Daoy (cell line): ENCODE measurements around the gene TMPRSS13. TPM values are rescaled to one million over a fixed set of nuclear protein-coding genes. Genes with fewer than 3 reads are reported as not detected.

ENCODE experiments used
- DNase-seq: peaks from one replicate; pipeline ENCODE4 v3.0.0-alpha.2; 2015; ENCODE audit warnings: low read depth
- total RNA-seq: library from RNA; depleted of rRNA; stranded (reverse); fragments of >200 nt; shearing (Covaris generic); gene quantifications from 2 replicates; pipeline ENCODE4 v1.2.3, GENCODE V29; 2014

Gene TMPRSS13
- total RNA-seq, 1 experiment from 2014 or later: 0.06 TPM

DNA sequence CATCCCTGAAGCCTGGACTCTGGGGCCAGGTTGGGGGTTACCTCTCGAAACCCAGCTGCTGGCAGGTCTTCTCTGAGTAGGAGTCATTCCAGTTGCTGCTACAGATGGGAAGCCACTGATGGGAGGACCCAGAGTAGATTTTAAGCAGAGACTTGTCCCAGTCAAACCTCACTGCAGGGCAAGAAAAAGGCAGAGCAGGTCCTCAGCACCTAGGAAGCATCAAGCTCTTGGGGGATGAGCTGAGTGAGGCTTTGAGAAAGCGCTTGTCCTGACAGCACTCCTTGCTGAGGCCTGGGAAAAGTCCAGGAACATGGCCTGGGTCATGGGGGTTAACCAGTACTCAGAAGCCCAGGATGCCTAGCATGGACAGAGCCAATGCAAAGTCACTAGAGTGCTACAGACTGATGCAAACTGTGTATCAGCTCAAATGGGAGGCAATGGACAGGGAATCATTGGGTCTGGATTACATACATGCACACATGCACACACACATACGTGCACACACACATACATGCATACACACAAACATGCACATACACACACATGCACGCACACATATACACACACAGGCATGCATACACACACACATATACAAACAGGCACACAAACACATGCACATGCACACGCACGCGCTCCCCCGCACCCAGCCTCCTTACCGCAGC is 15.3 kb downstream of the TMPRSS13 start:
- no peak for DNase-seq

DNA sequence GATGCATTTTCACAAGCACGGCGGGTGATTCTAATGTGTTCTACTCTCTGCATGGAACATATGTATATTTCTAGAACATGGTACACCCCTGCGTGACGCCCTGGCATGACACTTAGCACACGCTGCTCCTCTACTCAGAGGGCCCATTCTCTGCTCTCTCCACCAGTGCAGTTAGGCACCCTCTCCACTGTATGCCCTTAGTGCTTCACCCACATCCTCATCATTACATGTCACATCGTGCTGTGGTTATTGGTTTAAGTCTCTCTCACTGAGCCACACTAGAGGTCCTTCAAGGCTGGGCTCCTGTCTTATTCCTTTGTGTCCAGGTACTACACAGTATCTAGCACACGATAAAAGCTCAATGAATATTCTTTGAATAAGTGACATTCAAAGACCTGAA is 16.7 kb downstream of the TMPRSS13 start:
- DNase-seq: no peak

DNA sequence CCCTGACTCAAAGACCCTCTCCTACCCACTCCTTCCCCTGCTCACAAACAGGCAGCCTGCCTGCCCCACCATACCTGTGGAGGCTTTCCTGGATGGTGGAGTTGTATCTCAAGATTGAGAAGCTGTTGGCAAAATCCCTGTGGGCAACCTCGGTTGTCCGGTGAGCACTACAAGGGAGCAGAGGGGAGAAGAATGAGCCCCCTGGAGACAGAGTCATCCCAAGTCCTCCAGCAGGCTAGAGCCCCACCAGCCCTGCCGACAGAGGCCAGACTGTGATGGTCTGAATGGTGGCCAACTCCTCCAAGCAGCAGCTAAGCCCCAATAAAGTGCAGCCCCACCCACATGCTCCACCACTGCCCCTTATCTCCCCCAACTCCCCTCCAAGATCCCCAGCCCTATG is 17.5 kb downstream of the TMPRSS13 start:
- DNase-seq: no peak

DNA sequence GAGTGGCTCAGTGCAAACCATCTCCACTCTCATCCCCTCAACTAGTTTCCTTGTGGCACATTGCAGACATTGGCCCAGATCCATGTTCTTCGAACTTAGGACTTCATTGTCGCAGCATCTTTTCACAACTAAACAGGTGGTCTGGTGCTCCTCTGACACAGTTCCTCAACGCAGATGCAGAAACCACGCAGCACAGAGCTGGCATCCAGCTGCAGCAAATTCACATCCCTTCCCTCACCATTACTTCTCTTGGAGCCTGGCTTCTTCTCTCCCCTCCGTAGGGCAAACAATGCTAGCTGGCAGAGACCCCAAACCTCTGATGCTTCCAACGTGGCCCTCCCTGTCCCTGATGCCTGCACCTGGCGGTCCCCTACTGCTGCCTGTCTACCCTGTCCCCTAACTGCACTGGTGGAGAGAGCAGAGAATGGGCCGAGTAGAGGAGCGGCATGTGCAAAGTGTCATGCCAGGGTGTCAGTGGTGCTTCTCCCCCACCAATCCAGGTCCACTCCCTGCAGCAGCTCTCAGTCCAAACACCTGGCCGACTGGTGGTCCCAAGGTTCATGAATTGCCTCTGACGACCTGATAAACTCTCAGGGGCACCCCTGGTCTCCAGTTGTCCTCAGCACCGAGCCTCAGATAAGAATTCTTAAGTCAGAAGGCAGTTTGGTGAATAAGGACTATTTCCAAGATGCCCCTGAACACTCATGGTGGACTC is 18.1 kb downstream of the TMPRSS13 start:
- DNase-seq: no peak

DNA sequence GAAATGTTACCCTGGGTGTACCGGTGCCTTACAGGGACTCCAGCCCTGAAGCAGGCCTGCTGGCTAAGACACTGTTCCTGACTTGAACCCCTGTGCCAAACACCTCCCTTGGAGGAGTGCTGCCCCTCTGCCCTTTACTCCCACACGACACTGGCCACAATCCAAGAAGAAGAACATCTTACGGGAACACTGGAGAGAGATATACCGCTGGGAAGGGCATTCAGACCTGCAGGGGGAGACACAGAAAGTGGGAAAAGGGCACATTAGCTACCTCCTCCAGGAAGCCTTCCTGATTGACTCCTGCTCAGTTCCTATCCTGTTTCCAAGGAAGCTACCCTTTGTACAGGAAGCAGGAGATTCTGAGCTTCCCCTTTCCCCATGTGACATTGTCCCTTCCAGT is 18.7 kb downstream of the TMPRSS13 start:
- no peak for DNase-seq

DNA sequence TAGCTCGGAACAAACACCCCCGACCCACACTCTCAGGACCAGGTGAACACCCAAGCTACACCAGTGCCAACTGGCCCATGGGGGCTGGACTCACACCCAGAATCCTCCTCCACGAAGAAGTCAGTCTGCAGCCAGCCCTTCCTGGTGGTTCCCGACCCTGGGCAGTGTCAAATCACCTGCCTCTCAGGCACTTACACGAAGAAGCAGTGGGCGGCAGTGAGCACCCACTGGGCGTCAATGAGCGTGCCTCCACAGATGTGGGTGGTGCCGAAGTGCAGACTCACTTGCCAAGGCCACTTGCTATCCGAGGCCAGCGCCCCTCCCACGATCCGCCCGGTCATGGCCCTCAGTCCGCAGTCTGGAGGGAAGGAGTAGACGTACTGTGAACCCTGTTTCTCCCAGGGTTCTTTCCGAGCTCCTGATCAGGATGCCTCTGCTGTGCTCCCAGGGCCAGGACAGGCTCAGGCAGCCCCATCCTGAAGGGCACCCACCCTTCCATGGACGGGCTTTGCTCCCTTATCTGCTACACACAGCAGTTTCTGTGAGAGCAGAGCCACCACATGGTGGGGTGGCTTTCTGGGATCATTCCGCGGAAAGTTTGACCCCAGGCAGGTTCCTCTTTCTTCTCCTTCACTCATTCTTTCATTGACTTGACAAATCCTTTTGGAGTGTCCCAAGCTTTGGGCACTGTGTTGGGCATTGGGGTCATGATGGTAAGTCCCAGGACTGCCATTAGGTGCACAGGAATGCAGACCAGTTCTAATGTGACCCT is 19.4 kb downstream of the TMPRSS13 start:
- no peak for DNase-seq

DNA sequence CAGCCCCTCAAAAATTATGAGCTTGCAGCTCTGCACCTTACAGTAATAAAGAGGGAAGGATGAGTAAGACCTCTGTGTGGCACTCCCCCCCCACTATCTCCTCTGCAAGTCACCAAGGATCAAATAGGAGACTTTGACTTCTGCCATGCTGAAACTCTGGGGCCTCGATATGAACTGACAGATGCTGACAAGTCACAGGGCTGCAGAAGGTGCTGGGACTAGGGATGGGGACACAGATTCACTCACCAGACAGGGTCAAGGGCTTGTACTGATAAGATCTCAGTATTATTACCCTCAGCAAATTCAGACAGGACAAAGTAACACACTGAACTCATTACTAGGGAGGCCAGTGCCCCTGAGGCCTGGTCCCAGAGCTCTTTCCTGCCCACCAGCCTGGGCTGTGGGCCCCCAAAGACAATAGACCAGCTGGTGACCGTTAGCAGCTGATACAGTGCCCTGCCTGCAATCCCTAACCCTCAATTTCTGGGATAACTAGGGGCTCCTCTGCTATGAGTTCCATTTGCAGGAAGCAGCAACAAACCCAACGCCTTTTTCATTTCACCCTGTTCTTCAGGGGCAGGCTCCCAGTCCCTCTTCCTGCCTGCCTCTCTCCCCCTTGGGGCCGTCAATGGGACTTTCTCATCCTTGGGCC is 20.1 kb downstream of the TMPRSS13 start:
- no peak for DNase-seq

DNA sequence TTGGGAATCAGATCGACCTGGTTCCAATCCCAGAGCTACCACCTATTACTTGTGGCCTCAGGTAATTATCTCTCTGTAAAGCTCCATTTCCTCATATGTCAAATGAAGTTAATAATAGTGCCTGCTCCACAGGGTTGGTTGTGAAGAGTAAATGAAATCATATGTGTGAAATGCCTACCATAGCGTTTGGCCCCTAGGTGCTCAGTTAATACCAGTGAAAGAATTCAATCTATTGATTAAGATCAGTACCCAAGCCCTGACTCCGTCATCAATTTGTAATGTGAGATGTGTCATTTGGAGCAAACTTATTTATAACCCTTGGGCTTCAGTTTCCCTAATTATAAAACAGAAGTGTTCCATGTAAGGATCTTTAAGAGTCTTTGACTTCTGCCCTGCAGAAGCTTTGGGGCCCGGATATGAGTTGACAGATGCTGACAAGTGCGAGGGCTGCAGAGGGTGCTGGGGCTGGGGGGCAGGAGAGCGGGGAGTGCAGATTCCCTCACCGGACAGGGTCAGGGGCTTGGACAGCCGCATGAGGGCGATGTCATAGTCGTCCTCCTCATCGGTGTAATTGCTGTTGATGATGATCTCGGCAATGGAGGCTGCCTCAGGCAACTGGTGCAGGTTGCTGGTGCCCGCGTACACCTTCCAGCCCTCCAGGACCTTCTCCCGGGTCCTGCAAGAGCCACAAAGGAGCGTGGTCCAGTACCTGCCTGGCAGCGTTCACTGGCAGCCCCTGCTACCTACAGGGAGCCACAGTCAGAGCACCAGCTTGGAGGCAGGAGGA is 20.9 kb downstream of the TMPRSS13 start:
- no peak for DNase-seq

DNA sequence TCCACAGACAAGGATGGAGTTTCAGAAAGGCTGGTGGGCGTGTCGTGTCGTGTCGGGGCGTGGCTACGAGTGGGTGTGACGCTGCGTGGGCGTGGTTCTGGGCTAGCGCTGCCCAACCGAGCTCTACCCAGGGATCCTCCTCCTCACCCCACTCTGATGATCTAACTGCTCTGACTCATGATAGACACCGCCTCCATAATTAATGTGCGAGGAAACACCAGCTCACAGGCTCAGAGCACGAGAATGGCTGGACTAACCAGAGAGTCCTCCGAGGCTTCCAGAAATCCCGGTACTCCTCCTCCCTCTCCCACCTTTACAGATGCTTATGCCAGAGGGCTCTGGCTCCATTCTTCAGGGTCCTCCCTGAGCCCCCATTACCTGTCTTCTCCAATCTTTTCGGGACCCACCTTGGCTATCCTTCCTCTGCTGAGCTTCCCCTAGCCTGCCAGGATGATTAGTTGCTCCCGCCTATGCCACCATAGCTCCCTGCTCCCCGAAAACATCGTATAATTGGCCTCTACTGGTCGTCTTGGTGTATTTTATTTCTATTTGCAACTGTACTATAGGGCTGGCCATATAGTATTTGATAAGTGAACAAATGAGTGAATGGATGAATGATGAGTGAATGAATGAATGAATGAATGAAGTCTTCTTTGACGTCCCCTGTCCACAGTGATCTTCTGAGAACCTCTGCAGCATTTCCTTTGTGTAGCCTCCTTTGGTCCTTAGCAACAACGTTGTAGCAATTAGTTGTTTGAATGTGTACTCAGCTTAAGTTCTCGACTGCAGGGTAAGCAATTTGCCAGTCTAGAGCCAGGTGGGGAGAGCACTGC is 21.7 kb downstream of the TMPRSS13 start:
- DNase-seq: peak; percentile 97

DNA sequence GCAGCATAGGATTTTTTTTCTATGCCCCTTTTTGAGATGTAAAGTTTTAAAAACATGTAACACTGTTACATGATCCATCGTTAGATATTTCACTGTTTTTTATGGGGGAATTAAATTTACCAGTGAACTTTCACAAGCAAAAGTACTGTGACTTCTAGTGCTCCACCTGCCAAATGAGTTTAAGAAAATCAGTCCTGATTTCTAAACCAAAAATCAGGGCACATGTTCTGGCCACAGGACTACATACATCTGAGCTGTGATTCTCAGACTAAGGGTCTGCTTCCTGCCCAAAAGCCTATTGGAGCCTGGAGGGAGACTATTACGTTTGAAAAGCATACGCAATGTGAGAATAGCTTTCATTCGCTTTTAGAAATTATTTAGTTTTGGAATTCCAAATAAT is 22.5 kb downstream of the TMPRSS13 start:
- no peak for DNase-seq

DNA sequence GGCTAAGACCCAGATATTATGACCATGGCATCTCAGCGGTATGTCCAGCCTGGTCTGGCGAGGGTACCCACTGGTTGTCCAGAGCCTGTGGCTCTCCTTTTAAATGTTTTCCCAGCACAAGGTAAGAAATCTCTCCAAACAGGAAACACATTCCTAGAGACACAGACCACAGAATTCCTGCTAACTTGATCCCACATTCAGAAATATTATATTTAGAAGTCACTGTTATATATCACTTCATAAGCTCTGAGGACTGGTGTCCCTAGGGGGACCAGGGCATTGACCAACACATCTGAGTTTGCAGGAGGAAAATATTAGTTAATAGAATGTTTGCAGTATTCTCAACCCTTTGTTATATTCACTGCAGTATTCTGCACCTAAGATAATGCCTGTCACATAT is 23.1 kb downstream of the TMPRSS13 start:
- no peak for DNase-seq

DNA sequence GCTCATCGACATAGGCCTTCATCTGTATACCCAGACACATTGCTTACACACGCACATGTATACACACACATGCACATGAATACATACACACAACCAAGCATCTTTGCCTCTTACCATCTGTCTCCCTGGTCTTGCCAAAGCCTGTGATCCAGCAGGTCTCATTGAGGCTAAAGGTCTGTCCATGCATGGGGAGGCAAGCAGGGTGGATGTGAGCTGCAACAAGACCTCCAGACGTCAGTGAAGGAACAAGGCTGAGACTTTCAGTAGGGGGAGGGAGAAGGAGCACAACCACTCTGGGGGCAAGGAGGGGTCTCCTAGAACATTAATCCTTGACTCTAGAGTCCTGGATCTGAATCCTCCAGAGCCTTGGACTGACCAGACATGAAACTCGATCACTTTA is 23.7 kb downstream of the TMPRSS13 start:
- no peak for DNase-seq

DNA sequence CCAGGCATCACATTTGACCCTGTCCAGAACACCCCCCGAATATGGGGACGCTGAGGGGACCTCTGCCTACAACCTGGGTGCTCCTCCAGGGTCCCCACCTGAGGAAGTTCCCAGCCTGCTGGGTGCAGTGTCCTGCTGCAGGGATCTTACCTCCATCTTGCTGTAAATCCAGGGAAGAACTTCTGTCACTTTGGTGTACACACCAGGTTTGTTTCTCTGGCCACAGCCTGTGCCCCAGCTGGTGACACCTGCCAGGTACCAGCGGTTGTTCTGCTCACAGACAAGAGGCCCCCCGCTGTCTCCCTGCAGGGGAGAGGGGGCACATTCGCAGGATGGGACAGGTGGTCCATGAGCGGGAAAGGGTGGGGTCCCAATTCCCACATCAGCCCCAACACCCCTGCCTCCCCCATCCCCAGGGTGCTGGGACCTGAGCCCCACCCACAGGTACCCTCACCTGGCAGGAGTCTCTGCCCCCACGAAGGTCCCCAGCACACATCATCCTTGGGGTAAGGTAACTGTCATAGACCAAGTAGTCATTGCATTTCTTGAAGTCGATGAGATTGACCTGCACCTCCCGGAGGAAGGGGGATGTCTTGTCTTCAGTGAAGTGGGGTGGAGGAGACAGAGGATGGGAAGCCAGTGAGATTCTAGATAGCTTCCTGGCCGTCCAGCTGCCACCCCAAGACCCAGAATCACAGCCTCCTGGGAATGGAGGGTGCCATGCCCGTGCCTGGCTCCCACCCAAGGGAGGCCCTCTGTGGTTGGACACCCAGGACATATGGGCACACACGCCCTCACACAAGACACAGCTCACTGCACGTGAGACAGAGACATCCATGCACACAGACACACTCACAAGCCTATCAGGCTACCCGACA is 25.5 kb downstream of the TMPRSS13 start:
- DNase-seq: no peak

DNA sequence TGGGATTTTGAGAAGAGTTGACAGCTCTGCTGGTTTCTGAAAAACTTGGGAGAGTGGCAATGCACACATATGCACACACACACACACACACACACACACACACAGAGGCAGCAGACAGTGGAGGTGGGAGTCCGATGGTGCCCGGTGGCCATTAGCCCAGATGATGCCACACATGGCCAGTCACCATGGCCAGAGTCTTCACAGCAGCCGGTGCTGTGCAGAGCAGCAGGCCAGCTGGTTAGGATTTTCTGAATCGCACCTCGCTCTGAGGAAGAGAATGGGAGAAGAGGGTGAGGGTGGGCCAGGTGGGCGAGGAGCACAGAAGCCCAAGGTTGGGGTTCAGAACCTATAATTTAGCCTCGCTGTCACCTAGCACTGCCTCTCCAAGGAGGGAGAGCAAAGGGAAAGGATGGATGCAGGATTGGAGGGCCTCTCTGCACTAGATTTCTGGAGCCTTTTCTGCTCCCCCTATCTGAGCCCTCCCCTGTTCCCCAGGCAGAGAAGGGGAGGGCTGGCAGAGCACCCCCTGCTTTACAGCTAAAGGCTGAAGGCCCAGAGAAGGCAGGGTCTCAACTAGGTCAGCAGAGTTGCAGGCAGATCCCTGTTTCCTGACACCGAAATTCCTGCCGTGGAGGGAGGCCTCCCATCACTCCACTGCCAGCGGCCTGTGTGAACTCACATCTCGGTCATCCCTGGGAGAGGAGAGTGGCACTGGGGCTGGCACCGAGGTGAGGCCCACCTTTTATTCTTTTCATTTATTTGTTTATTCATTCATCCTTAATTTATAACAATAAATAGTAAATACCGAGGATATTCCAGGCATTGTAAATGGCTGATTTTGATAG is 27.0 kb downstream of the TMPRSS13 start:
- no peak for DNase-seq

DNA sequence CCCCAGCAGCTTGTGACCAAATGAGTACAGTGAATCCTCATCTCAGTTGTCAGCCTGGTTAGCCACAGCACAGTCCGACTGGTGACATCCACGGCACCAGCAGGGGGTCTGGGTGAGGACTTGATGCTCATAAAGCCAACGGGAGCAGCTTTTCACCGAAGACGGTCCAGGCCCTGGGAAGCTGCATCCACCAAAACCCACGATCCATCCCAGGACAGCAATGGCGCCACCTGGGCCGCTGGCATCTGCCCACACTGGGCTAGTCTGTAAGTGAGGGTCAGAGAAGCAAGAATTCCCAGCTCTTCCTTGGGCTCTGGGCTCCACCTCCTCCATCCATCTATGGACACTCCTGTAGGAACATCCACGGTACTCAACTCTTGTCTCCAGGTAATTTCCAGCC is 27.6 kb downstream of the TMPRSS13 start:
- DNase-seq: no peak

DNA sequence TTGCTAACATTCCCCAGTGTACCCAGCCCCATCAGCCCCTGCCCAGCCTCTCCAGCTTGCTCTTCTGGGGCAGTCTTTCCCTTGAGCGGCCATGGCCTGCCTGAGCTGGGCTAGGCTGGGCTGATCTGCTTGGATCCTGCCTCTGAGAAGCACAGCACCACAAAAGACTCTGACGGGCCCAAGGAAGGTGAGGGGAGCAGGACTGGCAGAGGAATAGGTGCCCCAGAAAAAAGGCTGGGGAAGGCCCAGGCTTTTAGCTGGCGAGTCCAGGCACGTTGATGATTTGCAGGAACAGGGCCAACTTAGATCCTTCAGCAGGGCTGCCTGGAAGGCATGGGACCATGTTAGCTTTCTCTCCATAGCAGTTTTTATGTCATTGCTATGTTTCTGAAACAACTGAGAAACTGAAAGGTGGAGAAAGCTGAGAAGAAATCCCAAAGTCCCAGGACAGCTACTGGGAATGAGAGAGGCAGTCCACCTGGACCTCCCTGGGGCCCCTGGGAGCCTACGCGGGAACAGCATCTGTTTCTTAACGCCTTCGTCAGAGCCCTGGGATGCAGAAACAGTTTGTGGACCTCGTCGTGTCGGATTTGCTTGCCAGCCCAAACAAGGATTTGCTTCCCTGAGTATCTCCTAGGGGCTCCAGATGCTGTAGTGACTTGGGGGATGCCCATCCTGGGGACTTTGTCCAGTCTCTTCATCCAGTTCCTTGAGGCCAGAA is 28.3 kb downstream of the TMPRSS13 start:
- DNase-seq: no peak

DNA sequence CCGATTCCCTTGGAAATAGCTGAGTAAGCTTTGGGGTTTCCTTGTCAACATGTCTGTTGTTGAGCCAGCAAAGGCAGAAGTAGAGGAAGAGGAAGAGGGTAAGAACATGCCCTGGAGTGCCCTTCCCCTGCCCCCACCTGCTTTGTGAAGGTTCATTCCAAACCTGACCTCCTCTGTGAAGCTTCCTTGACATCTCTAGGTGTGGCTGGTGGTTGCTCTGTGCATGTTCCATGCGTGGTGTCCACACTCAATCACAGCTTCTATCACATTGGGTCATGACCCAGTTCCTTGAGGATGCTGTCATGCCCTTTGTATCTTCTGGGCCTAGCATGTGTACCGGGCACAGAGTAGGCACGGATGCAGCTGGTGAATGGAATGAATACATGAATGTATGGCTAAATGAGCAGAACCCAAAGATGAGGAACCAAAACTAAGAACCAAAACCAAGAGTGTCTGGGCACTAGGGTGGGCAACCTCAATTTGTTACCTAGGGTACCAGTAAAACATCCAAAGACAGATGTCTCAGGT is 29.0 kb downstream of the TMPRSS13 start:
- DNase-seq: no peak

DNA sequence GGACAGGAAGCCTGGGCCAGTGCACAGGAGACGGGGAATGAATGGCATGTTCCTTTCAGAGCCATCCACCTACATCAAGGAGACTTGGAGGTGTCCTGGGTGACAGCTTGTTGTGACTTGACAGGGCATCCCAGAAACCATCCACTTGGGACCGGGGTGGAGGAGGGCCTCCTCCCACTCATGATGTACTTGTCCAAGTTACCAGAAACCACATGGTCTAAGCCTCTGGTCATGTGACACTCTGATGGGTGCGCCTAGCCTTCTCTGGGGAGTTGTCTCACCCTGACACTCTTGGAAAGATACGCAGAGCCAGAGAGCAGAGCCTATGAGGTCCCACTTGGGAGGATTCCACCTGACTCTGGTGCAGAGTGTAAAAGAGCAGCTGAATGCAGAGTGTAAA is 31.1 kb downstream of the TMPRSS13 start:
- no peak for DNase-seq
